HepG2 (cell line): Measurements from ENCODE around the gene PRKACA. TPM values are rescaled to one million over a fixed set of nuclear protein-coding genes. Genes with fewer than 3 reads are reported as not detected.

Experiments
- ARID4A ChIP-seq: sonication (generic); formaldehyde crosslinking; IDR thresholded peaks from 2 replicates; pipeline ENCODE4 v1.5.0; 2020; ENCODE audit warnings: mild to moderate bottlenecking, missing genetic modification reagents, borderline replicate concordance
- DRAP1 ChIP-seq: IDR thresholded peaks from 2 replicates; pipeline ENCODE4 v1.6.1; 2016; ENCODE audit warnings: missing genetic modification reagents, missing compliant biosample characterization
- HIC2 ChIP-seq: sonication (generic); formaldehyde crosslinking; IDR thresholded peaks from 2 replicates; pipeline ENCODE4 v1.9.0; 2022; ENCODE audit warnings: low read depth, missing genetic modification reagents
- KLF16 ChIP-seq, 2 experiments: sonication (generic) in 1 of 2; formaldehyde crosslinking in 1 of 2; IDR thresholded peaks; 2 replicates each; pipeline versions ENCODE4 v1.6.1 to v1.8.0; 2016 to 2023; ENCODE audit warnings: missing genetic modification reagents in 2 of 2, missing compliant biosample characterization in 1 of 2
- MAF1 ChIP-seq: sonication (generic); formaldehyde crosslinking; IDR thresholded peaks from 2 replicates; pipeline ENCODE4 v1.5.0; 2020; ENCODE audit warnings: missing genetic modification reagents, borderline replicate concordance
- REST ChIP-seq, 2 experiments: IDR thresholded peaks; 2 replicates each; pipeline ENCODE4 v1.6.1; 2011 to 2012; ENCODE audit warnings: low read length in 2 of 2, borderline replicate concordance in 1 of 2, low read depth in 1 of 2, mild to moderate bottlenecking in 1 of 2, moderate library complexity in 1 of 2
- ZHX1 ChIP-seq: sonication (generic); formaldehyde crosslinking; IDR thresholded peaks from 2 replicates; pipeline ENCODE4 v1.8.1; 2022; ENCODE audit warnings: low read depth, mild to moderate bottlenecking, missing genetic modification reagents
- ZNF691 ChIP-seq: sonication (generic); formaldehyde crosslinking; IDR thresholded peaks from 2 replicates; pipeline ENCODE4 v1.4.0; 2020; ENCODE audit warnings: missing genetic modification reagents, low read depth, mild to moderate bottlenecking, borderline replicate concordance
- ZNF776 ChIP-seq: sonication (generic); formaldehyde crosslinking; IDR thresholded peaks from 2 replicates; pipeline ENCODE4 v1.4.0; 2020; ENCODE audit warnings: mild to moderate bottlenecking, missing genetic modification reagents
- ZSCAN5A ChIP-seq: sonication (generic); formaldehyde crosslinking; IDR thresholded peaks from 2 replicates; pipeline ENCODE4 v1.8.0; 2022; ENCODE audit warnings: mild to moderate bottlenecking, missing genetic modification reagents, borderline replicate concordance
- polyA plus RNA-seq, 8 experiments: library from polyadenylated mRNA; depleted of rRNA in 3 of 8; stranded (reverse) in 7 of 8; unstranded in 1 of 8; fragments of >200 nt; fragmentation: Illumina TruSeq in 4 of 8; extraction: Trizol in 4 of 8; gene quantifications; 2 replicates each; pipeline versions ENCODE4 v1.2.1 to v1.2.3, GENCODE V29; 2011 to 2016; ENCODE audit warnings: low read depth in 4 of 8, missing spikeins in 1 of 8, mixed read lengths in 1 of 8; ENCODE audit not compliant: insufficient read depth in 1 of 8
- total RNA-seq, 5 experiments: library from RNA; depleted of rRNA; stranded (reverse); fragments of >200 nt; fragmentation: Illumina TruSeq; extraction: Trizol; gene quantifications; 2 replicates each; pipeline ENCODE4 v1.2.3, GENCODE V29; 2016; ENCODE audit warnings: low read depth in 1 of 5

The PRKACA gene
- total and polyA plus RNA-seq, 2 of the 13 experiments (the other 11 are each of a cell fraction or from before 2014, with no cell fraction given), result 11.0 to 18.2 TPM

- TF ChIP-seq REST (IDR thresholded peaks at IDR 0.05; ENCODE audit: borderline replicate concordance in 1 of 2, low read depth in 1 of 2, low read length in 2 of 2), result no peak
- peak; percentile 77; the same call in 1 of the 2 replicates for TF ChIP-seq ZNF776 (CRISPR knock-in tag)
- TF ChIP-seq ARID4A, result peak; percentile 97
- TF ChIP-seq DRAP1 (CRISPR knock-in tag), result peak; percentile 86
- TF ChIP-seq ZNF691 (CRISPR knock-in tag), result no peak
- TF ChIP-seq MAF1 (CRISPR knock-in tag), result peak; percentile 25; the same call in 1 of the 2 replicates
- TF ChIP-seq KLF16 (CRISPR knock-in tag; IDR thresholded peaks at IDR 0.05), result peak in 1 of 2 experiments; percentile 53; a peak in 1 of 4 replicates
- TF ChIP-seq ZSCAN5A (CRISPR knock-in tag), result peak; percentile 70; the same call in 1 of the 2 replicates
- TF ChIP-seq ZHX1, result no peak
- TF ChIP-seq HIC2 (CRISPR knock-in tag), result 0 out of 2 replicates have a peak, but pooled peaks have one; percentile 3
These were observed 19.1 kb upstream of the PRKACA start, which contains the start of gene ASF1B (continued) for GRCh38 chr19:14136509-14137281.
